ENCODE measurements around the gene MACROD1.

MACROD1 gene

DNA sequence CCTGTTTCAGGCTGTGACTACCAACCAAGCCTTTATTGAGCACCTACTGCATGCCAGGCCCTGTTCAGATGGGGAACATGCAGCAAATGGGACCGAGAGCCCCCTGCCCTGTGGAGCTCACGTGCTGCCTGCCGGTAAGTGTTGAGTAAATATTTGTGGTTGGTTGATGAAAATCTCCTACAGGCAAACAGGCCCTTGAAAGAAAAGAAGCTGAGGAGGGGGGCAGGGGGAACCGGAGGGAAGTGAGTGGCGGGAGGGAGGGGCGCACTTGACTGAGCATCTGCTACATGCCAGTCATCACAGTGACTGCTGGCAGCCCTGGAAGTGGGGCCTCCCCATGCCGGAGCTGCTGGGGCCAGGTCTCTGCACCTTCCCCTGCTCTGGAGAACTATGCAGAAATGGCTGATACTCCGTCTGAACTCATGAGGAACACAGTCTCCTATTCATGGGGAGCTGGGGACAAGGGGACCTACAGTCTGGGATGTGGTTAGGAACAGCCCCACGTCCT lies 34.2 kb downstream of the MACROD1 start:
- DNase-seq: no peak

DNA sequence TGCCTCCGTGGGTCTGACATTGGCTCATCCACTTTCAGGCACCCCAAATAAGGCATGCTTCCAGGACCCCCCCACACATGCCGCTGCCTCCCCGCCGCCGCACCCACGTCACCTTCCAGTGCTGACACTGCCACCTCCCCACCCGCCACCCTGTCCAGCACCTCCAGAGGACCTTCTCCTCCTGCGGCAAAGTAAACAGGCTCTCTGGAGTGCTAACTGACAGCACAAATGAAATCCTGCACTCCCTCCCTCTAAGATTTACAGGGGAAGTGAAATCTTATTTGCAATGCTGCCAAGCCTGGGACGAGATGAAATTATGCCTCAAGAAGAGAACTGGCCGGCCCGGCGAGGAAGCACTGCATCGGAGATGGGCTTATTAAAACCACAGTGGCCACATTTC lies 35.3 kb downstream of the MACROD1 start:
- no peak for DNase-seq

DNA sequence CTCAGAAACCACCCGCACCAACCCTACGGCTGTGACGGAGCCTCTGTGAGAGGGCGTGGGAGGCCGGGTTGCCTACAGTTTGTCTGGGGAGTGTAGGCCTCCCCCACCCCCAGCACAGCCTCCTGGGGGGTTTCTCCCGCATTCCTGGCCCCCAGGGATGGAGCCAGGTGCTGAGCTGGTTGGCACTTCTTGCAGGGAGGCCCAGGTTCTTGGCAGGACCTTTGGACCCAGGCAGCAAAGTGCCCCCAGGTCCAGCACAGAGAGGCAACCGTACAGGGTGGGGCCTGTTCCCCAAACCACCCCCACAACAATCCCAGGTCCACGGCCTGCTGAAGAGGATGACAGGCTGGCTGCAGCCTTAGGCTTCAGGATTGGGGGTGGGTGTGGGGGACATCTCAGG lies 36.5 kb downstream of the MACROD1 start:
- DNase-seq: no peak

DNA sequence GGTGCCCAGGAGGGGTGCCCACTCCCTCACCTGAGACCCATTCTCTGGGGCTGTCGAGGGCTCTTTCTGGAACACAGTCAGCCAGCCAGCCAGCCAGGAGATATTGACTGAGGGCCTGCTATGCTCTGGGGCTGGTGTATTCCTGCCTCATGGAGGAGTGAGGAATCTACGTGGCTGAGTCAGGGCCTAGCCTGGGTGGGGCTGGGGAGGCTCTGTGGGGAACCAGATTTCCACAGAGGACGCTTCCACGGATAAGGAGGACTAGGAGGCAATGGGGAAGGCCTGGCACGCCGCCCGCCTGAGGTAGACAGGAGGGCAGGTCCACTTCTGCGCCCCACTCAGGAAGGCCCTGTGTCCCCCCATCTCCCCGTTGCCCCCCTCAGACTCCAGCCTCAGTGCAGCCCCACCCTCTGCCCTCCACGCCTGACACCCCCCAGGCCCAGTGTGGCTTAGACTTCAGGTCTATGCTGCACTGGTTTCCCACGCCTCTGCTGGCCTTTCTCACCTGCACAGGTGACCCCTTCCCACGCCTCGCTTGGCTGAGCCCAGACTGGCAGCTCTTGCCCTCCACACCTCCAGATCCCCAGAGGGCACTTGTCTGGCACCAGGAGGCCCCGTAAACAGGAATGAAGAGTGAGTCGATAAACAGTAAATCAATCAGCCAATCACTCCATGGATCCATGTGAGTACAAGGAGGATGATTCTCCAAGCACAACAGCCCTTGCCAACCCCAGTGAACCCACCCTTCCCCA lies 37.5 kb downstream of the MACROD1 start:
- no peak for DNase-seq

DNA sequence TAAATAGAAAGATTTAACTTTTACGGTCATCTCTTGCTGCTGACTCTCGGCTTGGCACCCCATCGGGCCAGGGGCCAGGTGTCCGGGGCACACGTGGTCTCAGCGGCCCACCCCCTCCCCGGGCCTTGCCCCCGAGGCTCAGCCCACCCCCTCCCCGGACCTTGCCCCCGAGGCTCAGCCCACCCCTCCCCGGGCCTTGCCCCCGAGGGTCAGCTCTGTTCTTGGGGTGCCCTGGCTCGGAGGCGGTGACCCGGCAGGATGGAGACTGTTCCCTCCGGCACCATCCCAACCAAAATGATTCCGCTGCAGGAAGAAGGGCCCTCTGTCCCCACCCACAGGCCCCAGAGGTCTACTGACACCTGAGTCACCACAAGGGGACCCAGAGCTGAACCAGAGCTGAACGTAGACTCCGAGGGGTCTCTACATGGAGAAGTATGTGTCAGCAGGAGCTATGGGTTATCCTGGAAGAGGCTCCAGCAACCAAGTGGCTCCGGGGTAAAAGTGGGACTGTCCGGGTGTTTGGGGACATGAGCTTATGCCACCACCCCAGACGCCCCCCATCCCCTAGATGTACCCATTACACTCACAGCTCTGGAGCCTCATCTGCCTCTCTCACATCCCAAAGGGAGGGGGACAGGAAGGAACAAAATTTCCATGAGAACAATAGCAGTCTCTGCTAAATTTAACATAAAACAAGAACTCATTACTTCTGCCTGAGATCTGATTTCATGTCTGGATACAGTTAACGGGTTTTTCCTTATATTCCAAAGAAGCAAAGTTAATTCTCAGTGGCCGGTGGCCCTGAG lies 38.4 kb downstream of the MACROD1 start:
- peak in 1 of 51 donors; percentile 24 for DNase-seq

DNA sequence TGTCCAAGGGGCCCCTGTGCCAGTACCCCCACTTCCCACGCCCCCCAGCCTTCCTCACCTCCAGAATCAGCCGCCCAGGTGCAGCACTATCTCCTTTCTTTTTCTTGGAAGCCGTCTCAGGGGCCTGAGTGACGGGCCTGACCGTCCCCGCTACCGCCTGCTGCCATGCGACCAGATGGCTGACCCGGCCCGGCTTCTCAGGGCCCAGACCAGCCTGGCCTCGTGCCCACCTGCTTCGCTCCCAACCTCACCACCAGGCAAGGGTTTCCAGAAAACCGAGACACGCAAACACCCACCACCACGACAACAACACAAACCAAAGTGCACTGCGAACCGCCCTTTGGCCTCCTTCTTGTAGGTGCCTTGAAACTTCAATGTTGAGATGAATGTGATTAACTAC lies 39.1 kb downstream of the MACROD1 start:
- DNase-seq: no peak

DNA sequence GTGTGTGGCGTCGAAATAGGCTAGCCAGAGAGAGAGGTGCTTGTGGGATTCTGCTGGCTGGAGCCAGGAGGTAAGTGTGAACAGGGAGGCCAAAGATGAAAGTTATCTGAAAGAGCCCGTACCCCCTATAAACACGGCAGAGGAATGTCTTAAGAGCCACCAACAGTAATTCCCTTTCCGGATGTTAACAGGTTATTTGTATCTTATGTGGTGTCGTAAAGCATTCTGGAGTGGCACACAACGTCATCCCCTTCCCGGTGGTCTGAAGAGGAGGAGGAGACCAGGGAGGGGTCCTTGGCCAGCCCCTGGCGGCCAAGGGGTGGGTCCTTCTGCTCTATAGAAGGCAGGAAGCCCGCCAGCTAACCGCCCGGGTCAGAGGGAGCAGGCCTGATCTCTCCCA lies 39.5 kb downstream of the MACROD1 start:
- DNase-seq: no peak

DNA sequence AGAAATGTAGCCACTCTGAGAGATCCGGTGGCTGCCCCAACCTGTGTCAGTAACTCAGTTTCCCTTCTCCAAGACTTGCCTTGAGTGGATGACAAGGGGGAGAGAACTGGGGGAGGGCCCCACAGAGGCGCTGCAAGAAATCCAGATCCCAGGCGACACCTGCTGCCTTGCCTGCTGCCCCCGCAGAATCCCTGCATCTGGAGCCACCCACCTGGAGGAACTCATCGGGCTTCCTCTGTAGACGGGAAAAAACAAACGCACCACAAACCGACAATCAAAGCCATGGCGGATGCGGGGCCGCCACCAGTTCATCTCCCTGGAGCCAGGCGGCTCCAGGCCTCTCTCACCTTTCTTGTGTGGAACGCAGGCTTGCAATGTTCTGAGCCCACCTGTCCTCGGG lies 40.2 kb downstream of the MACROD1 start:
- no peak for DNase-seq

DNA sequence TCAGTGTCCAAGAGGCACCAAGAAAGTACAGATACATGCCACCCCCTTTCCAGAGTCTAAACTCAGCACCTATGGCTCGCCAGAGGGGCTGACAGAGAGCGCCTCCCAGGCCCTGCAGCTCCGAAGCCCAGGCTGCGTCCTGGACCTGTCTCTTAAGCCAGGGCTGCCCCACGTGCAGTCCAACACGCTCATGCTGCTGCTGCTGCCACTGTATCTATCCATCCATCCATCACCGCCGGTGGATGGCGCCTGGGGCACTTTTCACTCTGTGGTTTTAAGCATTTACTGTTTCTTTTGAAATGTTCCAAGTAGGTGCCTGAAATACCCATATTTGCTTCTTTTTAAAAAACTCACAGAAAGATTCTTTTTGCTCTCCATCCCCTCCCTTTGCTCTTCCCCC lies 41.8 kb downstream of the MACROD1 start:
- DNase-seq: no peak

DNA sequence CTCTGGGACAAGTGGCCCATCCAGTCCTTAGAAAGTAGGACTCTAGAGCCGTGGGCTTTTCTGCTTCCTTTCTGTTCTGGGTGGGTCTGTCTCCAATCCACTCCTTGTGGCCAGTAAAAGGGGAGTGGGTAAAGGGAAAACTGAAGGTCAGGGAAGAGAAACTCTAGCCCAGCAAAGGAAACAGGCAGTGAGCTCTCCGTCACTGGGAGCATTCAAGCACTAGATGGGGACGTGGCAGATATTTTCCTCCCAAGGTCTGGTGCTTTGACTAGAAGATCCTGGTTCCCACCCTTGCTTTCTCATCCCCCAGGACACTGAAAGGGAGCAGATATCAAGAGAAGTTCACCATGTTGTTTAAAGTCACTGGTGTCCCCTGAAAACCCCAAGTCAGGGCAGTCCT lies 42.2 kb downstream of the MACROD1 start:
- DNase-seq: no peak

DNA sequence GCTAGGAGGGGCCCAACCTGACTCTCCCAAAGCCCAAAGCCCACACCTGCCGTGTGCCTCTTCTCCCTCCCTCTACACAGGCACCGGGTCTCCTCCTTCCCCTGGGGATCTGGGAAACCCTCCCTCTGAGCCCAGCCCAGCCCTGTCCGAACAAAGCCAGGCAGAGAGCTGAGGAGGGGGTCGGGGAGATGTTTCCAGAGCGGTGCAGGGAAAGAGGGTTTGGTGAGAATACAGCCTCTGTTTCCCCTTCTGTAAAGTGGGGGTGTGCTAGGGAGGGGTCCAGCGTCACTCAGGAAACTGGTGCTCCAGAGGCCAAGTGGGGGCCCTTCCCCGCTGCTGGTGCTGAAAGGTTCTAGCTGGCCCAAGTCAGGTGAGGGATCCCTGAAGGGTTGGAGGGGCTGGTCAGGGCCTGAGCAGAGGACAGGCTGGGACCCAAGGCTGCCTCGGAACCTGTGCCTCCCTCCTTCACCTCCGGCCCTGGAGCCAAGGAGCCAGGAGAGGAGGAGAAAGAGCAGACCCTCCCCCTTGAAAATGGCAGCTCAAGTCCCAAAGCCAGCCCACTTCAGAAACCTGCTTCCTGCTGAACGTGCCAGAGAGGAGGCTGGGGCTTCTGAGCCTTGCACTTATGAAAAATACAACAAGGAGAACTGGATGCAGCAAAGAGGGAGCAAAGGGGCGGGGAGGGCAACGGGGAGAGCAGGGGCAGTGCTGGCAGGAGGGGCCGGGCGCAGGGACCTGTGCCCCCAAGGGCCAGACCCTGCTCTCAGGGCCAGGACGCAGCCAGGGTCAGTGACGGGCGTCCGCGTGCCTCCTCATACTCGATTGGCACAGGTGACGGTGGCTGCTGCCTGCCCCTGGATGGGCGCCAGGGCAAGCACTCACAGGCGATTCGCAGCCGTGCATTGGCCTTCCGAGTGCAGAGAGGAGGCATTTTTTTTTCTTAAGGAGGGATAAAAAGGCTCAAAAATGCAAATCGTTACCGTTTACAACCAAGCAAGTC lies 43.2 kb downstream of the MACROD1 start:
- peak in 11 of 51 donors; percentile 12 to 49 (median 24) for DNase-seq

DNA sequence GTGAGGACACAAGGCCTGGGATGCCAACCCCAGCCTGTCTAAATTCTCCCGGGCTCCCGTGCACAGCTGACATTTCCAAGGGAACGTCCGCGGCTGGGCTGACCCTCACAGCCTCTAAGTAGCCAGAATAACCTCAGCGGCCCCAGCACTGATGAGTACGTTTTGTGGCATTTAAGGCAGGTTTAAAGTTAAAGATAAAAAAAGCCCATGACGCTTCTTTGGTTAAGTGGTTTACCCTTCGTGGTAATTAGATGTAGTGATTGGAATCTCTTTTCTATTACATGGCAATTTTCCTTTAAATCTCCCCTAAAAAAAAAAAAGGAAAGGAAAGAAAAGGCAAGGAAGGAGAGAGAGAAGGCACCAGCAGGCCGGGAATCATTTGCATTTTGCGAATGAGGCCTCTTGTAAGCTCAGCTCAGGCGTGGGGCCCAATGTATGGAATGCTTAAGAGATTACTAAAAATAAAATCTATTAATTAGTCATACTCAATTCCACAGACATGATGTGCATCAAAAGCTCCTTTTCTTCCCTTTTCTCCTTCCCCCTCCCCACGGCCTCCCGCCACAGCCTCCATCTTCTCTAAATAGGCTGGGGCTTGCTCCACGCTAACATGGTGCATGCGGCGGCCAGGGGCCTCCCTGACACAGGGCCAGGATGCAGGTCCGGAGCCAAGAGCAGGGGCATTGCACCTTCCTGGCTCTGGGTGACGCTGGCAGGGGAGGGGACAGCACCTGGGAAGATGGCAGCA lies 44.1 kb downstream of the MACROD1 start:
- no peak for DNase-seq

DNA sequence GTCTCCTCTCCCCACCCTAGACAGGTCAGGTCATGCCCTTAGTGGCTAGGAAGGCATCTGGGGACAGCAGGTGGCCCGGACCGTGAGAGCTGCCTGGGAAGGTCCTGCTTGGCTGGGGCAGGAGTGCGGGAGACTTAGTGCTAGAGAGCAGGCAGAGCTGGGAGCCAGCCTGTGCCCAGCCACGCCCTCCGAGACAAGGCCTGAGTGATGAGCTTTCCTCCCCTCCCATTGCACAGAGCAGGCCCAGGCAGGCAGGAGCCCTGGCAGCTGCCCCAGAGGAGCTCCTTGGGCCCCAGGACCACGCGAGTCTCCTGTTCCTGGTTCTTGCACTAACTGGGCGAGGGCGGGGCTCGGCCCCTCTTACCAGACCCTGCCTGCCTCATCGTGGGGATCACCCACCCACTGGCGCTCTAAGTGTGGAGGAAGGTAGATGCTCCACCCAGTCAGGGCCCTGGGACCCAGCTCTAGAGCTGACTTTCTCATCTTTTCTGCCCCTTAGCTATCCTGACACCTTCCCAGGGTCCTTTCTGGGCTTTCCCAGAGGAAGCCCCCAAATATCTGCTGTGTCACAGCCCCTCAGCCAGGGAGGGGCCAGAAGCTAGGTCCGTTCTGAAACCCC lies 44.9 kb downstream of the MACROD1 start:
- DNase-seq: peak in 3 of 51 donors; percentile 26 to 41 (median 27)

DNA sequence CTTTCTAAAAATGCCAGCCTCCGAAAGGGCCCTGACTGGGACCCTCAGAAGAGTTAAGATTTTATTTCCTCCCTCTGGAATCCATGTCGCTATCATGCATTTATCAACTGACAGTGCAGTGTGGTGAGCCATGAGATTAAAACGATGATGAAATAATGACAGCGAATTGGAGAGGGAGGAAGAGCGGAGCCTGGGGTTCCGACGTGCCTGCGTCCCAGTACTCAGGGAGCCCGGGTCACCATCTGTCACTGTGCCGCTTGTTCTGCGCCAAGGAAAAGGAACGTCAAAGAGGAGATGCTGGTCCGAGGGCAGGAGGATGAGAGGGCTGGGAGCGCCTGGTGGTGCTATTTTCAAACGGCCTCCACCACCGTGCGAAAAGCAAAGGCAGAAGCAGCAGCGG lies 46.2 kb downstream of the MACROD1 start:
- DNase-seq: no peak

DNA sequence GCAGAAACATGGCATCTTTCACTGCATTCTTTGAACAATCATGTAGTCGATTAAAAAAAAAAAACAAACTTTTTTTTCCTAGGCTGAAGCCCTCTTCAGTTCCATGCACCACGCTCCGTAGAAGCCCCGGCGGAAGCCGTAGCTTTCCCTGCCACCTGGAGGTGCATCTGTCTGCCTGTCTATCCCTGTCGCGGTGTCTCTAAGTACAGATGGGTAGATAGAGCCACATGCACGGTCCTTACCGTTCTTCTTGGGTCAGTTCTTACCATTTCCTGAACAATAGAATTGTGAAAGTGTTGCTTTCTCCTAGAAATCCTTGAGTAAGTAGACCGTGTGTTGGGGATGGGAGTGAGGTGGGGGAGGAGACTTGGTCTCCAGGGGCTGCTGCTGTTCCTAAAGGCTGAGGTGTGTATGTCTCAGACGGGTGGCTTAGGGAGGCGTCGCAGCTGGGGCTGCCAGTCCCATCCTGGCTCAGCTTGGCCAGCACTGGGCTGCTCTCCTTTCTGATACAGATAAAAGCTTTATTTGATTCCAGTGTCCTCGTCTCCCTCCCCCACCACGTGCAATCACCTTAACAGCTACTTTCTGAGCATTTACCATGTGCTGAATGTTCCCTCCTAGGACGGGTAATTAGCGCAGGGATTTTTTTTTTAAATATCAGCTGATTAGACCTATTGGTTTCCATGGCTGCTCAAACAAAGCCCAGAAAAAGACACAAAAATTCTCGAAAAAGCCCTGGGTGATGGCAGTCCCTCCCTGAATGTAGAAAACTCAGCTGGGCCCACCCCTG lies 46.8 kb downstream of the MACROD1 start:
- DNase-seq: no peak

DNA sequence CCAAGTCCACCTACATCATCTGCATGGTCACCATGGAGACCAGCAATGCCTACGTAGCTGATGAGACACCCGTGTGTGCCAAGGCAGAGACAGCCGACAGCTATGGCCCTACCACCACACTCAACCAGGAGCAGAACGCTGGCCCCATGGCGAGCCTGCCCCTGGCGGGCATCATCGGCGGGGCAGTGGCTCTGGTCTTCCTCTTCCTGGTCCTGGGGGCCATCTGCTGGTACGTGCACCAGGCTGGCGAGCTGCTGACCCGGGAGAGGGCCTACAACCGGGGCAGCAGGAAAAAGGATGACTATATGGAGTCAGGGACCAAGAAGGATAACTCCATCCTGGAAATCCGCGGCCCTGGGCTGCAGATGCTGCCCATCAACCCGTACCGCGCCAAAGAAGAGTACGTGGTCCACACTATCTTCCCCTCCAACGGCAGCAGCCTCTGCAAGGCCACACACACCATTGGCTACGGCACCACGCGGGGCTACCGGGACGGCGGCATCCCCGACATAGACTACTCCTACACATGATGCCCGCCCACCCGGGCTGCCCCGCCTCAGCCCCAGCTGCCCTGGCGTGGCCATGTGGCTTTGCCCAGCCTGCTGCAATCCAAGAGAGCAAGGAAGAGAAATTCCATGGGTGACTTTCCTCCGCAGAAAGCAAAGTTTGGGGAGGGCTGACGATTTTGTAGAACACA lies 48.0 kb downstream of the MACROD1 start:
- peak in 7 of 51 donors; percentile 18 to 62 (median 31) for DNase-seq

DNA sequence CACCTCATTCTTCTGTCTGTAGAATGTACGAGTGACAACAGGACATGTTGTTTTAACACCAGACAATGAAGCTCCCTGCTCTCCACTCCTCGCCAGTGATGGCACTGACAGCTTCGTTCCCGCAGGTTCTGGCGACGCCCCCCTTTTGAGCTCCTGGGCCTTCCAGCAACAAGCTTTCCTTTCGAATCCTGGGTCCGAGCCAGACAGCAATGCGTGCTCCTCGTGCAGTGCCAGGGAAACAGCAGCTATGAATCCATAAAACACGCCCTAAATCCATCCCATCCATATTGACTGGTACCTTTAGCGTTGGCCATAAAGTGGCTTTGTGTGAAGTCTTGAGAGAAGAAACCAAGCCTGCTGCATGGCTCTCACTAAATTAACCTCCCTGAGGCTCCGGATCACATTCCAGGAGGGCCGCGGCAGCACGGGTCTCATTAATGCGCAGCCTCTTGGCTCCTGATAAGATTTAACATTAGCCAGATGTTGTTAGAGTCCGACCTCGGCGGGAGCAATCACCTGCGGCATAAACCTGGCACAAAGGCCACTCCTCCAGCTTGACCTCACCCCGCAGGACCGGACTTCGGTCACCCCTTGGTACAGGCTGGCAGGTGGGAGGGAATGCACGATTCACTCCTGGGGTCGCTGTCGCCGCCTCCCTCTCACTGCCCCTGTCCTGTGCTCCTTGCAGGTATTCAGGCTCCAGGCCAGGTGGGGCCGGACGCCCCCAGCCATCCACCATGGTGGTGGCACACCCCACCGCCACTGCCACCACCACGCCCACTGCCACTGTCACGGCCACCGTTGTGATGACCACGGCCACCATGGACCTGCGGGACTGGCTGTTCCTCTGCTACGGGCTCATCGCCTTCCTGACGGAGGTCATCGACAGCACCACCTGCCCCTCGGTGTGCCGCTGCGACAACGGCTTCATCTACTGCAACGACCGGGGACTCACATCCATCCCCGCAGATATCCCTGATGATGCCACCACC lies 50.1 kb downstream of the MACROD1 start:
- DNase-seq: no peak

Measured in hypothalamus (tissue), 51 donors.